ENCODE results near the gene SHROOM1. TPM values are rescaled to one million over a fixed set of nuclear protein-coding genes. Genes with fewer than 3 reads are reported as not detected.

The SHROOM1 gene
- total and polyA plus RNA-seq, 2 of the 8 experiments (the other 6 are each of a cell fraction or from before 2014, with no cell fraction given), result 3.9 to 5.2 TPM

DNA sequence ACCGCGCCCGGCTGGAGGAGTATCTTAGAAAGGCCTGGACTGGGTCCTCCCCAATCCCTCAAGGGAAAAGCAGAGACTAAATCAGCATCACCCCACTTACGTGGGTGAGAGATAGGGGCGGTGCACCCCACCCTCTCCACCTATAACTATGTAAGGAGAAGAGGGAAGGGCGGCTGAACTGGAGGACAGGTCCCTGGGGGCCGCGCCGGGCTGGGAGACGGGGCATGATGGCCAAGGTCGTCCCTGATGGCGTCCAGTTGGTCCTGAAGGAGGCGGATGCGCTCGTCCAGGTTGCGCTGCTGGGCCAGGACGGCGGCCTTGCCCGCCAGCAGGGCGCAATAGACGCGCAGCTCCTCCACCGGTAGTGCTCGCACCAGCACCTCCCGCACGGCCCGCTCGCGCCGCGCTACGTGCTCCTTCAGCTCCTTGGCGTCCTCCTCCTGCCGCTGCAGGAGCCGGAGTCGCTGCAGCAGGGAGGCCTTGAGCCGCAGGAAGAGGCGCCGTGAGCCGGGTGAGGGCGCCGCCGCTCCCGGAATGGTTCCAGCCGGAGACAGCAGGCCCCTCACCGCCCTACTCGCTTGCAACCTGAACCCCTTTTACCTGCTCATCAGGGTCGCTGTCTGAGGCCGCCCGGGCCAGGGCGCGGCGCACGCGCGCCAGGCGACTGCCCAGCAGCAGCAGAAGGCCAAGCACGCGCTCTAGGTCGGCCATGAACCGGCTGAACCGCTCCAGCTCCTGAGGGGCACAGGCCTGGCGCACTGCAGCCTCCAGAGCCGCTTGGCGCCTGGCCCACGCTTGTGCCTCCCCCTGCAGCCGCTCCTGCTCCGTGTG lies 7.6 kb downstream of the SHROOM1 start (continued):
- TF ChIP-seq, protein P1, sequence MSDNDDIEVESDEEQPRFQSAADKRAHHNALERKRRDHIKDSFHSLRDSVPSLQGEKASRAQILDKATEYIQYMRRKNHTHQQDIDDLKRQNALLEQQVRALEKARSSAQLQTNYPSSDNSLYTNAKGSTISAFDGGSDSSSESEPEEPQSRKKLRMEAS (IDR thresholded peaks at IDR 0.05), result peak; percentile 97

Data from H1 (cell line).